ENCODE measurements around the gene FAM78B.

DNA sequence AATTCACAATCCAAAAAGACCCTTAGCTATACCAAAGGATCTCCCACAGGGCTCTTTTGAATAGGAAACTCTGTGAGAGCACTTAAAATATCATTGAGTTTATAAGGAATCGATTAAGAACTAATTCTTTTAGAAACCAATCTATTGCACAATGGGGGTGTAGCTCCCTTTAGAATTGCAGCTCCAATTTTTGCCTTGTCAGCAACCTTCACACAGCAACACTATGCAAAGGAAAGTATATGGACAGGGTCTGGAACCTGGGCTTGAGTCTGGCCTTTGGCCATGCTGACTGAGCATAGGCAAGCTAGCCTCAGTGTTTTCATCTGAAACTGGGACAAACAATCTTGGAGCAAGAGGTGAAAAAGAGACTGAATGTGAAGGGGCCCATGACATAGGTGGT lies 17.2 kb upstream of the FAM78B start:
- no peak for TF ChIP-seq POLR2A (IDR thresholded peaks at IDR 0.05)
- TF ChIP-seq, protein P1, sequence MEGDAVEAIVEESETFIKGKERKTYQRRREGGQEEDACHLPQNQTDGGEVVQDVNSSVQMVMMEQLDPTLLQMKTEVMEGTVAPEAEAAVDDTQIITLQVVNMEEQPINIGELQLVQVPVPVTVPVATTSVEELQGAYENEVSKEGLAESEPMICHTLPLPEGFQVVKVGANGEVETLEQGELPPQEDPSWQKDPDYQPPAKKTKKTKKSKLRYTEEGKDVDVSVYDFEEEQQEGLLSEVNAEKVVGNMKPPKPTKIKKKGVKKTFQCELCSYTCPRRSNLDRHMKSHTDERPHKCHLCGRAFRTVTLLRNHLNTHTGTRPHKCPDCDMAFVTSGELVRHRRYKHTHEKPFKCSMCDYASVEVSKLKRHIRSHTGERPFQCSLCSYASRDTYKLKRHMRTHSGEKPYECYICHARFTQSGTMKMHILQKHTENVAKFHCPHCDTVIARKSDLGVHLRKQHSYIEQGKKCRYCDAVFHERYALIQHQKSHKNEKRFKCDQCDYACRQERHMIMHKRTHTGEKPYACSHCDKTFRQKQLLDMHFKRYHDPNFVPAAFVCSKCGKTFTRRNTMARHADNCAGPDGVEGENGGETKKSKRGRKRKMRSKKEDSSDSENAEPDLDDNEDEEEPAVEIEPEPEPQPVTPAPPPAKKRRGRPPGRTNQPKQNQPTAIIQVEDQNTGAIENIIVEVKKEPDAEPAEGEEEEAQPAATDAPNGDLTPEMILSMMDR (IDR thresholded peaks at IDR 0.05) = no peak
